ENCODE data around the gene TPPP.
"Not testable (repeated sequence)": the region's sequence is repeated elsewhere in the genome, so short reads cannot be mapped to it uniquely, and the experiment has no call there.

The TPPP gene

GRCh38 chr5:693271-694041 is at the start of gene TPPP:
Gene TPPP (minus strand): TSS chr5:693352. CDS start chr5:678060, 15,292 bp downstream.
- DNase-seq (ENCODE audit: low read depth in 2 of 2): peak; percentile 73 to 75

- not testable (repeated sequence) for DNase-seq (ENCODE audit: low read depth in 2 of 2)
Measured at GRCh38 chr5:742276-742675, 49.1 kb upstream of the TPPP start.

- DNase-seq (ENCODE audit: low read depth in 2 of 2): not testable (repeated sequence)
Measured at GRCh38 chr5:734145-734544, 41.0 kb upstream of the TPPP start.

GRCh38 chr5:732754-733454 is 39.8 kb upstream of the TPPP start:
- DNase-seq (ENCODE audit: low read depth in 2 of 2): not testable (repeated sequence)

- not testable (repeated sequence) for DNase-seq (ENCODE audit: low read depth in 2 of 2)
Measured at GRCh38 chr5:729225-729624, 36.1 kb upstream of the TPPP start.

- DNase-seq (ENCODE audit: low read depth in 2 of 2): not testable (repeated sequence)
Measured at GRCh38 chr5:727087-727486, 33.9 kb upstream of the TPPP start.

GRCh38 chr5:723865-724264 is 30.7 kb upstream of the TPPP start:
- DNase-seq (ENCODE audit: low read depth in 2 of 2): not testable (repeated sequence)

GRCh38 chr5:723309-723708 is 30.2 kb upstream of the TPPP start:
- DNase-seq (ENCODE audit: low read depth in 2 of 2): not testable (repeated sequence)

GRCh38 chr5:719379-719778 is 26.2 kb upstream of the TPPP start:
- not testable (repeated sequence) for DNase-seq (ENCODE audit: low read depth in 2 of 2)

- DNase-seq (ENCODE audit: low read depth in 2 of 2): no peak
Measured at GRCh38 chr5:717143-717542, 24.0 kb upstream of the TPPP start.

- not testable (repeated sequence) for DNase-seq (ENCODE audit: low read depth in 2 of 2)
Measured at GRCh38 chr5:716740-717139, 23.6 kb upstream of the TPPP start.

- not testable (repeated sequence) for DNase-seq (ENCODE audit: low read depth in 2 of 2)
Measured at GRCh38 chr5:715636-716035, 22.5 kb upstream of the TPPP start.

- not testable (repeated sequence) for DNase-seq (ENCODE audit: low read depth in 2 of 2)
Measured at GRCh38 chr5:714215-715118, 21.3 kb upstream of the TPPP start.

GRCh38 chr5:713686-714085 is 20.5 kb upstream of the TPPP start:
- not testable (repeated sequence) for DNase-seq (ENCODE audit: low read depth in 2 of 2)

GRCh38 chr5:708848-709517 is 15.8 kb upstream of the TPPP start:
- DNase-seq (ENCODE audit: low read depth in 2 of 2): not testable (repeated sequence)

GRCh38 chr5:708374-708773 is 15.2 kb upstream of the TPPP start:
- not testable (repeated sequence) for DNase-seq (ENCODE audit: low read depth in 2 of 2)

GRCh38 chr5:706127-706526 is 13.0 kb upstream of the TPPP start:
- not testable (repeated sequence) for DNase-seq (ENCODE audit: low read depth in 2 of 2)

- DNase-seq (ENCODE audit: low read depth in 2 of 2): not testable (repeated sequence)
Measured at GRCh38 chr5:696753-697702, 3.9 kb upstream of the TPPP start.

- not testable (repeated sequence) for DNase-seq (ENCODE audit: low read depth in 2 of 2)
Measured at GRCh38 chr5:696191-696590, 3.0 kb upstream of the TPPP start.

GRCh38 chr5:695475-695874 is 2.3 kb upstream of the TPPP start:
- DNase-seq (ENCODE audit: low read depth in 2 of 2): not testable (repeated sequence)

All from stimulated activated CD8-positive, alpha-beta memory T cell treated with anti-CD3 and anti-CD28 coated beads, Interleukin-2, amount 100 ng/mL, for 48 hours (primary cell).